NK-92 (cell line): Measurements from ENCODE around the gene TPSG1.
"Not testable (repeated sequence)": the region's sequence is repeated elsewhere in the genome, so short reads cannot be mapped to it uniquely, and the experiment has no call there.

Experiments
- DNase-seq: peaks from one replicate; lab custom pipeline; 2025; ENCODE audit not compliant: unreplicated experiment; lab: John Stamatoyannopoulos, UW

The TPSG1 gene

DNA sequence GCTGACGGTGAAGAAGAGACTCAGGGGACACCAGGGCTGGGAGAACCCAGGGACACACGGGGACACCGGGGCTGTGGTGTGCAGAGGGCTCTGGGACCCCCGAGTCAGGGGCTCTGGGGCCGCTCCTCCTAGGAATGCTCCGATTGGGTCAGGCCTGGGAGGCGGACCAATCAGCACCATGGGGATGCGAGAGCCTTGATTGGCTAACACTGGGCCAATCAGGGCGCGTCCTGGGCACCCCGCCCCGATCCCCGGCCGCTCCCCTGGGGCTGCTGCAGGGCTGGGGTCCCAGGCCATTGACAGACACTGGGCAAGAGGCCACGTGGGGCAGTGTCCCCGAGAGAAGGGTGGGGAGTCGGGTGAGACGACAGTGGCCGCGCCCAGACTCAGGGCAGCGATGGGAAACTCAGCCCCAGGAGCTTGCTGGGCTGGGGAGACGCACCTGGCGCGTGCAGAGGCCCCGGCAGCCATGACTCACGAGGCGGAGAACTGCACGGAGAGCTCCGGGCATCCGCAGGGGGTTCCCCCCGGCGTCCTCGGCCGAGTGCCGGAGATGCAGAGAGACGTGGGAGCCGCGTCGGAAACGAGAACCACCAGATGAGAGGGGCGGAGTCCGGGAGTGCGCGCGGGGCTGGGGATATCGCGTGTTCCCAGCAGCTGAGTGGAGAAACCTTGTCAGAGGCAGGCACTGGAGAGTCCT, 7.1 kb upstream of the TPSG1 start:
- DNase-seq = not testable (repeated sequence)

DNA sequence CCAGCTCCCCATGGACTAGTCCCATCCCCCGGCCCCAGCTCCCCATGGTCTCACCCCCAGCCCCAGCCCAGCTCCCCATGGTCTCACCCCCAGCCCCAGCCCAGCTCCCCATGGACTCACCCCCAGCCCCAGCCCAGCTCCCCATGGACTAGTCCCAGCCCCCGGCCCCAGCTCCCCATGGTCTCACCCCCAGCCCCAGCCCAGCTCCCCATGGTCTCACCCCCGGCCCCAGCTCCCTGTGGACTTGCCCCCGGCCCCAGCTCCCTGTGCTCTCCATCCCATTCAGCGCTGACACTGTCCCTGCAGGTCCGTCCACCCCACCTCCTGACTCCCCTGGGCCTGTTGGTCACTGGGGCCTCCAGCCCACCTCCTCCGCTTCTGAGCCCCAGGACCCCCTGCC, 6.2 kb upstream of the TPSG1 start:
- not testable (repeated sequence) for DNase-seq

DNA sequence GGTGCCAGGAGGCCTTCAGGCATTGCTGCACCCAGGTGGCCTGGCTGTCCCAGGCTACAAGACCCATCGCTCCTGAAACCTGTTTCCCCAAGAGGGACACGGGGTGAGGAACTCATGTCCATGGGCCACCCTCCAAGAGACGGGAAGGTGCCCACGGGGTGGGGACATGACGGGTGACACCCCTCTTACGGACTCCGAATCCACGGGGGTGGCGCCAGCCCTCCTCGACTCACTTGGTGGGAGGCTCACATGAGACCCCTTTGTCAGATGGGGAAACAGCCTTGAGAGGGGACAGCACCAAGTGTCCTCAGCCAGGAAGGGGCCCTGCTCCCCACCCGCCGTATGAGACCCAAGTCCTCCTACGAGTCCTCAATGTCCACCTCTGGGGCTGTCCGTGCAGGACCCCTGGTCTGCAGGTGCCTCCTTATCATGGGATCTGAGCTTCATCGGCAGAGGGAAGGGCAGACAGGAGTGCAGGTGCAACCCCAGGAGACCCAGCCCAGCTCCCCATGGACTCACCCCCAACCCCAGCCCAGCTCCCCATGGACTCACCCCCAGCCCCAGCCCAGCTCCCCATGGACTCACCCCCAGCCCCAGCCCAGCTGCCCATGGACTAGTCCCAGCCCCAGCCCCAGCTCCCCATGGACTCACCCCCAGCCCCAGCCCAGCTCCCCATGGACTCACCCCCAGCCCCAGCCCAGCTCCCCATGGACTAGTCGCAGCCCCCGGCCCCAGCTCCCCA, 5.6 kb upstream of the TPSG1 start:
- DNase-seq = not testable (repeated sequence)

DNA sequence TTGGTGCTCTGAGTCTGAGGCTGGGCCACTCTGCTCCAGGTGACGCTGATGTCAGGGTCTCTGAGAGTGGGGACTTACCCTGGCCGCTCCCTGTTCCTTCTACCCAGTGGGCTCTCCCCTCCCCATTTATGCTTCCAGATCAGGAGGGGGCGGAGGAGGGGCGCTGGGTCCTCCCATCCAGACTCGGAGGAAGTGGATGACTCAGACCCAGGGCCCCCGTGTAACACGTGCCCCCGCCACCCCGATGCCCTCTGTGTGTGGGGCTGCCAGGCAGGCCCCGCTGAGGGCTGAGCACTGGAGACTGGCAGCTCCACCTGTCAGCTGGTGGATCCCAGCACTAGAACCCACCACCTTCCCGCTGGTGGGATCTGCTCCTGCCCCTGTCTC, 5.0 kb upstream of the TPSG1 start, which contains the start of gene TPSB2:
TSS of gene TPSB2 (minus strand) at position 101 of the 387 bp plus-strand sequence. CDS start 233 bp downstream, outside the sequence.
- DNase-seq = not testable (repeated sequence)

DNA sequence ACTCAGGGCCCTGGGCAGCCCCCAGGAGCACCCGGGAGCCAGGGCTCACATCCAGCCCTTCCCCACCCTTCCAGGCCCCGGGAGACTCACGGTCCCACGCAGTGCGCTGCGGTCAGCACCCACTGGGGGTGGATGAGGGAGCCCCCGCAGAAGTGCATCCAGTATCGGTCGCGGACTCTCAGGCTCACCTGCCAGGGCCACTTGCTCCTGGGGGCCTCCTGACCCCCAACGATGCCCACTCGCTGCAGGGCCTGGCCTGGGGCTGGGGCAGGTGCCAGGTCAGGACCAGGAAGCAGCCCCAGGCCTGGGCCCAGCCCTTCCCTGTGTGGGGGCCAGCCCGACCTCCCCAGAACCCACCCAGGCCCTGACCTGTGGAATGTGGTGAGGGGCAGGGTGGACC, 4.4 kb upstream of the TPSG1 start:
- not testable (repeated sequence) for DNase-seq

DNA sequence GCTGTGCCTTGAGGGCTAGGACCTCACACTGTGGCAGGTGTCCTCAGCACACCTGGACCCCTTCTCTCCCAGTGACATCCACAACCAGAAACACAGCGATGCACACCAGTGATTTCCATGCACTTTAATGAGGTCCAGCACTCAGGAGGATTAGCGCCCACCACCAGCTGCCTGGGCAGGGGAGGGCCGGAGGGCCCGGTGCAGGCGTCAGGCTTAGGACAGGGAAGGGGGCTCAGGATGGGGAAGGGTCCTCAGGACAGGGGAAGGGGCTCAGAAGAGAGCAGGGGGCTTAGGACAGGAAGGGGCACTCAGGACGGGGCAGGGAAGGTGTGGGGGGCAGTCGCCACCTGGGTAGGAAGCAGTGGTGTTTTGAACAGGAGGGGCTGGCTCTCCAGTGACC, 3.2 kb upstream of the TPSG1 start:
- not testable (repeated sequence) for DNase-seq

DNA sequence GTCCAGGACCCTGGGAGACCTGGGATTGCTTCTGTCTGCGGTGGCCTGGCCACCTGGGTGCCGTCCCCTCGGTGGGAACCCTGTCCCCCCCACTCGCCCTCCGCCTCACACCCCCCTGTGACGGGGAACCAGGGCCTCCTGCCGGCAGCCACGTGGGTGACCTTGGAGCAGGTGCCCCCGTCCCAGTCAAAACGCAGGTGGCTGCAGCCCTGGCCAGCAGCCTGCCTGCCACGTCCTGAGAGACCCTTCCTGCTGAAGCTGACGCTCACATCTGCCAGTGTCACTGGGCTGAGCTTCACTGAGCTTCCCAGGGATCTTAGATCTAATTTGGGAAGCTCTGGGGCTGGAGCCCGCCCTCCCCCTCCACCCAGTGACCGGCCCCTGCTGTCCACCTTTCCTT, 1.6 kb upstream of the TPSG1 start:
- not testable (repeated sequence) for DNase-seq

DNA sequence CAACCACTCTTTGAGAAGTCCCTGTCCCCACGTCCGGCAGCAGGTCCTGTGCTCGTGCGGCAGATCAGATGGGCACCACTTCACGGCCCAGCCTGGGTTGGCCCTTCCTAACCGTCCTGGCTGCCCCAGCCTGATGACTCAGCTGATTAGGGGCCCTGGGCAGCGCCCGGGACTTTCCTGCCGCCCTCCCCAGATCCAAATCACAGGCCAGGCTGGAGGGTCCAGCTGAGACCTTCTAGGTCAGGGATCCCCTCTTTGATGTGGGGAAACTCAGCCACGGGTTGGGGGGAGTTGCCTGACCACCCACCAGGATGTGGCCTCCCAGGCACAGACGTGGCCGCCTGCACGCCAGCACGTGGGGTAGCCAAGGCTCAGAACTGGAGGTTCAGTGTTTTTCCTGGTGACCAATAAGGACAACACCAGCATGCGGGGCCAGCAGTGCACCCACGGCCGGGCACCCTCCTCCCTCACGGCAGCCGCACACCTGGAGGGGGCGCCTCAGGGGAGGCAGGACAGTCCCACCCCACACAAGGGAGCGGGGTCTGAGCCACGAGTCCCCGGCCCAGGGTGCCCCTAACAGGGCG, 752 bp upstream of the TPSG1 start:
- not testable (repeated sequence) for DNase-seq

DNA sequence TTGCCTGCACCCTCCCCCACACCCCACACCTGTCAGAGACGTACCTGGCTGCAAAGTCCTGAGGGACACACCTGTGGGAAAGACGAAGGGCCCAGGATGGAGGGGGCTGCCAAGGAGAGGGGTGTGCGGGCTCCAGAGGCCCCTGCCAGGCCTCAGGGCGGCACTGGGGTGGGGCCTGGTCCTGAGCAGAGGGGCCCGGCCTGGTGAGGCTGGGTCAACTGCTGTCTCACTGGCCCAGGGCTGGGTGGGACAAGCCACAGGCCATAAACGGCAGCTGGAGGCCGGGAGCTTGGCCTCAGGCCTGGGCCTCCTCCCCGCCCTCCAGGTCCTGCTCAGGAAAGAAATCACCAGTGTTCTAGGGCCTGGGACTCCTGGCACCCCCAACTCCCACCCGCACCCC, 510 bp downstream of the TPSG1 start:
- DNase-seq = no peak

DNA sequence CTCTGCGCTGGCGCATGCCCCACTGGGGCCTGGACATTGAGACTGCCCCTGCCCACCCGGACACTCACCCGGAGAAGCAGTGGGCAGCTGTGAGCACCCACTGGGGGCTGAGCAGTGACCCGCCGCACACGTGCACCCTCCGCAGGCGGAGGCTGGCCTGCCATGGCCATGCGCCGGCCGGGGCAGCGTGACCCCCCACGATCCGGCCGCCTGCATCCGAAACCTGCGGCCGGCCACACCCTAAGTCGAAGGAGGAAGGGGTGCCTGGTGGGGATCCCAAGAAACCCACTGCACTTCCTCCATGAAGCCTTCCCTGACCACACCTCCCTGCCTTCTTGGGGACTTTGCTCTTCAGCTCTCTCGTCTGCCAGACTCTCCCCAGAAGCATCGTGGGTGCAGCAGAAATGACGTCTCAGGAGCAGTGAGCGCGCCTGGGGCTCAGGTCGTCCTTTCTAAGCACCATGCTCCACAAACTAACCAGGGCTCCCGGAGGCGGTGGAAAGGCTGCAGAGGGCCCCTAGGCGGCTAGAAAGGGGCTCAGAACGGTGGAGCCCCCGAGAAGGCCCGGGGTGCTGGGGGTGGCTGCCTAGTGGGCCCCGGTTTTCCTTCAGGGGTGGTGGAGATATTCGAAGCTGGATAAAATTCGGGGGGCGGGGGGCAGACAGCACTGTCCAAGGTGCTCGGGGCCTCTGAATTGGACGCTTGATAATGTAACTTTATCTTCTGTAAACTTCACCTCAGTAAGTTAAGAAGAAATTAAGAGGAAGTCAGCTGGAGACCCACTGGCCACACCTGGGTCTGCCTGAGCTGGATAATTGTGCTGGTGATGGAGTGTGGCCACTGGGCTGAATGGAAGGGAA, 1.5 kb downstream of the TPSG1 start:
- DNase-seq = no peak

DNA sequence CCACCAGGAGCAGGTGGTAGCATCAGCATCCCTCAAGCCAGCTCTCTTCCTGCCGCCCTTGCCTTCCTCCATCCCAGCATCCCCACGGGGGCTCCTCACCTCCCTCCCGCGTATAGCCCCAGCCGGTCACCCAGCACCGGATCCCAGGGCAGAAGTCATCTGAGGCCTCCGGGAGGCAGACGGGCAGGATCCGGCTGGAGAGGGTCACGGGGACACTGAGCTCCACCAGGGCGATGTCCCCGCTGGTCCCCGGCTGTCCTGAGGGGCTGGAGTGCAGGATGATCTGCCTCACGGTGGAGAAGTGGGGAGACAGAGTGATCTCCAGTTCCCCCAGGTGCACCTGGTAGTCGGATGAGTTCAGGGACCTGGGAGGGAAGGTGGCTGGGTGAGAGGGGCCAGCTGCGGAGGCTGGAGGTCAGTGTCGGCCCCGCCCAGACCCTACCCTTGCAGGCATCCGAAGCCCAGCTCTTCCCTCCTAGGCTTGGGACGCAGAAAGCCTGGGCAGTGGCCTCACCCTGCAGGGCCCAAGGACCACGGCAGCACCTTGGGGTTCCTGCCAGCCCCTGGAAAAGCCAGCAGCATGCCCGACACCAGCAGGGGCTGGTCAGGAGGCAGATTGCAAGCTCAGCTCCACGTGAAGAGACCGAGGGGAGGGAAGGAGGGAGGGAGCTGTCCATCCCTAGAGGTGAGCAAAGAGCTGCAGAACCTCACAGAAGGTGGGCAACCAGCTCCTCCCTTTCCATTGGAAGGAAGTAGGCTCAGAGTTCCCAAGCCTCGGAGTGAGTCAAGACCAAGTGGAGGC, 2.3 kb downstream of the TPSG1 start:
- no peak for DNase-seq

DNA sequence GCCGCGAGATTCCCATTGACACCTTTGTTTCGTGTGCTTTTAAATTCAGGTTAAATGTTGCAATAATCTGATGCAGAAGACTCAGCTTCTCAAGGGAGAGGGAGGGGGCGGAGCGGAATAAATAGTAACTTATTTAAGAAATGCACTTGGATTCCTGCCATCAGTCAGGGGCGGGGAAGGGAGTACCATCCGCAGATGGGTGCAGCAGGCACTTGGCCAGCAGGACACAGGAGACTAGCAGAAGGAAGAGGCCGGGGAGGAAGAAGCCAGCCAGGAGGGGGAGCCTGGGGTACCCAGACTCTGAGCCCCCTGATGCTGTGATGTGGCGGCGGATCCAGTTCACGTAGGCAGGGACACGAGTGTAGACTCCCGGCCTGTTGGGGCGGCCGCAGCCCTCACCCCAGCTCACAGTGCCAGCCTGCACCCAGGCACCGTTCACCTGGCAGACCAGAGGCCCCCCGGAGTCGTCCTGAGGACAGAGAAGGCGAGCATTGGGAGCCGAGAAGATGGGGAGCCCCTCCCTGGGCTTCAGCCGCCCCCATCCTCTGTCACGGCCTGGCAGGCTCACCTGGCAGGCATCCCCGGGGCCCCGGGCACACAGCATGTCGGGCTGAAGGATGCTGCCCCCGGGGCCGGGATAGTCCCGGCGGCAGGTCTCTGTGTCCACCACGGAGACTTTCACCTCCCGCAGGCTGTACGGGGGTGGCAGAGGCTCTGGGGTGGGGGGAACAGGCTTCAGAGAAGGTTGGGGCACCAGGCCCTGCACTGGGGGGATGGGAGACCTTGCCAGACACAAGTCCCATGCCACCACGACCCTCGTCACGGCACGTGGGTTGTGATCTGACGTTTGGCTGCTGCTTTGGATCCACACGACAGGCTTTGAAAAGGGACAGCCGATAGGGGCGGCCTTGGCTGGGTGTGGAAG, 3.2 kb downstream of the TPSG1 start:
- DNase-seq = no peak

DNA sequence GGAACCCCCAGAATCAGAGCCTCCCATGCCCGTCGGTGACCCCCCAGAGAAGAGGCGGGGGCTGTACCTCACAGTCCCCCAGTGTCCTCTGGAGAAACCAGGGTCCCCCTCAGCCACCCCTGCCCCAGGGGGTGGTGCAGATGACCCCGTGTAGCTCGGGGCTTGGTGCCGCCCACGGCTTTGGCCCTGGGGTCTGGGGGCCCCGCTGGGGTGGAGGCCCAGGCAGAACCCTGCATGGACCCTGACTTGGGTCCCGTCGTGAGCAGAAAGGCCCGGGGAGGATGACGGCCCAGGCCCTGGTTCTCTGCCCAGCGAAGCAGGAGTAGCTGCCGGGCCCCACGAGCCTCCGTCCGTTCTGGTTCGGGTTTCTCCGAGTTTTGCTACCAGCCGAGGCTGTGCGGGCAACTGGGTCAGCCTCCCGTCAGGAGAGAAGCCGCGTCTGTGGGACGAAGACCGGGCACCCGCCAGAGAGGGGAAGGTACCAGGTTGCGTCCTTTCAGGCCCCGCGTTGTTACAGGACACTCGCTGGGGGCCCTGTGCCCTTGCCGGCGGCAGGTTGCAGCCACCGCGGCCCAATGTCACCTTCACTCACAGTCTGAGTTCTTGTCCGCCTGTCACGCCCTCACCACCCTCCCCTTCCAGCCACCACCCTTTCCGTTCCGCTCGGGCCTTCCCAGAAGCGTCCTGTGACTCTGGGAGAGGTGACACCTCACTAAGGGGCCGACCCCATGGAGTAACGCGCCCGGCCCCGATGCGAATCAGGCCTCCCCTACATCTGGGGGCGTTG, 4.0 kb downstream of the TPSG1 start:
- no peak for DNase-seq

DNA sequence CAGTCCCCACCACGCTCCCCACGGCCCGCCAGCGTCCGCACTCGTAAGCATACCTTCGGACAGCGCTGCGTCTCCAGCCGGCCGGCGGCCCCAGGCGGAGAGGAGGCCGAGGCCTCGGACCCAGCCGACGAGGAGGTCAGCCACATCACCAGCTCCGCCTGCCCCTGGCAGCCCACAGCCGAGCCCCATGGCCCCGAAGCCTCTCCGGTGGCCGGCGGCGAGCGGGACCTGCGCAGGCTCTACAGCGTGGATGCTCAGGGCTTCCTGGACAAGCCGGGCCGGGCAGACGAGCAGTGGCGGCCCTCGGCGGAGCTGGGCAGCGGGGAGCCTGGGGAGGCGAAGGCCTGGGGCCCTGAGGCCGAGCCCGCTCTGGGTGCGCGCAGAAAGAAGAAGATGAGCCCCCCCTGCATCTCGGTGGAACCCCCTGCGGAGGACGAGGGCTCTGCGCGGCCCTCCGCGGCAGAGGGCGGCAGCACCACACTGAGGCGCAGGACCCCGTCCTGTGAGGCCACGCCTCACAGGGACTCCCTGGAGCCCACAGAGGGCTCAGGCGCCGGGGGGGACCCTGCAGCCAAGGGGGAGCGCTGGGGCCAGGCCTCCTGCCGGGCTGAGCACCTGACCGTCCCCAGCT, 4.9 kb downstream of the TPSG1 start:
- no peak for DNase-seq

DNA sequence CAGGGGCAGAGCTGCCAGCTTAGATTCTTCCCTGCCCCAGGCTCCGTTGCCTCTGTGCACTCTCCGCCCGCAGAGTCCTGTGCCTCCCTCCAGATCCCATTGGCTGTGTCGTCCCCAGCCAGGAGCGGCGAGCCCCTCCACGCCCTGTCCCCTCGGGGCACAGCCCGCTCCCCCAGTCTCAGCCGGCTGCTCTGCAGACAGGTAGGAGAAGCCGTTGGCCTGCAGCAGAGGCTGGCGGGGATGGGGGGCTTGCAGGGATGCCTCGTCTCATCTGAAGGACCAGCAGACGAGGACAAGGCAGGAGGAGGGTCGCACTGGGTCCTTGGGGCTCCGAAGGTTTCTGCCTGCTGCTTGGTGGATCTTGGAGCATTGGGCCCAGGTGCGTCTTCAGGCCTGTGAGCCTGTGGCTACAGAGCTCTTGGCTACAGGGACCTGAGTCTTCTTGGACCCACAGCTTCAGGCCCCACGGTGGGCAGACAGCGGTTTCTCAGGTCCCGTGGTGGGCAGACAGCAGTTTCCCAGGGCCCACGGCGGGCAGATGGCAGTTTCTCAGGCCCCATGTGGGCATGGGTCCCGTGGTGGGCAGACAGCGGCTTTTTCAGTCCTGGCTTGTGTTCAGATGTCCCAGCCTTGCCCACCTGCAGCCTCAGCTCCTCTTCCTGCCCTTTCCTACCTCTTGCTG, 6.0 kb downstream of the TPSG1 start:
- no peak for DNase-seq

DNA sequence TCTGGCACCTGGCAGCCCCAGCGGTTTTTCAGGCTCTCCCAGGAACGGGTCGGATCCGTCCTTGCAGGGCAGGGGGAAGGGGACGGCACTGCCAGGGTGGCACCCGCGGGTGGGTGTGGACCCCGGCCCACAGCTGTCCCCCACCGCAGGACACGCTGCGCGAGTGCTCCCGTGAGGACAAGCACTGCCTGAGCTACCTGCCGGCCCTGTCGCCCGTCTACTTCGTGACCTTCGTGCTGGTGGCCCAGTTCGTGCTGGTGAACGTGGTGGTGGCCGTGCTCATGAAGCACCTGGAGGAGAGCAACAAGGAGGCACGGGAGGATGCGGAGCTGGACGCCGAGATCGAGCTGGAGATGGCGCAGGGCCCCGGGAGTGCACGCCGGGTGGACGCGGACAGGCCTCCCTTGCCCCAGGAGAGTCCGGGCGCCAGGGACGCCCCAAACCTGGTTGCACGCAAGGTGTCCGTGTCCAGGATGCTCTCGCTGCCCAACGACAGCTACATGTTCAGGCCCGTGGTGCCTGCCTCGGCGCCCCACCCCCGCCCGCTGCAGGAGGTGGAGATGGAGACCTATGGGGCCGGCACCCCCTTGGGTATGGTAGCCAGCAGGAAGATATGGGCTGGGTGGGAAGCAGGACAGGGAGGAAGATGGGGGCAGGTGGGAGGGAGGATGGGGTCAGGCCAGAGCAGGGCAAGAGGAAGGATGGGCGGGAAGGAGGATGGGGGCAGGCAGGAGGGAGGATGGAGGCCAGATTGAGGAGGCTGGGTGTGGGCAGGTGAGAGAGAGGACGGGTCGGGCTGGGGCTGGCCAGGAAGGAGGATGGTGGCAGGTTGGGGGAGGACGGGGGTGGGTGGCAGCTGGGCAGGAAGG, 6.8 kb downstream of the TPSG1 start:
- no peak for DNase-seq

DNA sequence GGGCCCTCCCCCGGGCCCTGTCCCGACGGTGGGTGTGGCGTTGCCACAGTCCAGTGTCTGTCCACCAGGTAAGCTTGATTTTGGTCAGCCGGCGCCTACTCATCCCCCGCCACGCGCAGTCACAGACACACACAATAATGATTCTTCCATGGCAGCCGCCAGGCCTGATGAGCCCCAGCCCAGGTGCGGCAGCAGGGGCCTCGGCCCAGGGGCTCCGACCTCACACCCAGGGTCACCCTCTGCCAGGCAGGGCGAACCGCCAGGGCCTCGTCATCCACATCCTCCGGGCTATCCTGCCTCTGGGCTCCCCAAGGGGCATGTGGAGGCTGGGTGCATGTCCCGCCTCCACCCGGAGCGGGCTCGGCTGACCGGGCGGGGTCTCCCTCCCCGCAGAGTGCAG, 7.5 kb downstream of the TPSG1 start:
- no peak for DNase-seq
